Measurements from ENCODE around the gene IGF2BP1.
"Not testable (repeated sequence)": the region's sequence is repeated elsewhere in the genome, so short reads cannot be mapped to it uniquely, and the experiment has no call there.

Gene IGF2BP1

GRCh38 chr17:49021095-49021767, 24.0 kb downstream of the IGF2BP1 start:
- no peak for FAIRE-seq

- no peak for FAIRE-seq
Measured at GRCh38 chr17:49021768-49022103, 24.6 kb downstream of the IGF2BP1 start.

GRCh38 chr17:49022391-49022941, 25.3 kb downstream of the IGF2BP1 start:
- no peak for FAIRE-seq

GRCh38 chr17:49024523-49024922, 27.3 kb downstream of the IGF2BP1 start:
- no peak for FAIRE-seq

- FAIRE-seq: not testable (repeated sequence)
Measured at GRCh38 chr17:49026447-49026846, 29.3 kb downstream of the IGF2BP1 start.

- FAIRE-seq: no peak
Measured at GRCh38 chr17:49028271-49028670, 31.1 kb downstream of the IGF2BP1 start.

GRCh38 chr17:49029801-49030200, 32.6 kb downstream of the IGF2BP1 start:
- no peak for FAIRE-seq

GRCh38 chr17:49031965-49032928, 35.1 kb downstream of the IGF2BP1 start:
- peak; percentile 40 for FAIRE-seq

- no peak for FAIRE-seq
Measured at GRCh38 chr17:49035470-49036269, 38.5 kb downstream of the IGF2BP1 start.

GRCh38 chr17:49036270-49036626, 39.1 kb downstream of the IGF2BP1 start:
- no peak for FAIRE-seq

GRCh38 chr17:49038138-49038537, 41.0 kb downstream of the IGF2BP1 start:
- FAIRE-seq: no peak

- no peak for FAIRE-seq
Measured at GRCh38 chr17:49038544-49038943, 41.4 kb downstream of the IGF2BP1 start.

GRCh38 chr17:49039518-49039917, 42.3 kb downstream of the IGF2BP1 start:
- not testable (repeated sequence) for FAIRE-seq

- FAIRE-seq: no peak
Measured at GRCh38 chr17:49041527-49041926, 44.3 kb downstream of the IGF2BP1 start.

GRCh38 chr17:49045376-49045775, 48.2 kb downstream of the IGF2BP1 start:
- no peak for FAIRE-seq

- no peak for FAIRE-seq
Measured at GRCh38 chr17:49046912-49047311, 49.7 kb downstream of the IGF2BP1 start.

- FAIRE-seq: no peak
Measured at GRCh38 chr17:49049265-49049664, 52.1 kb downstream of the IGF2BP1 start.

- no peak for FAIRE-seq
Measured at GRCh38 chr17:49050611-49051010, 53.4 kb downstream of the IGF2BP1 start.

GRCh38 chr17:49051269-49051668, 54.1 kb downstream of the IGF2BP1 start:
- no peak for FAIRE-seq

GRCh38 chr17:49053171-49053829, 56.1 kb downstream of the IGF2BP1 start:
- no peak for FAIRE-seq

GRCh38 chr17:49054342-49055092, 57.3 kb downstream of the IGF2BP1 start:
- no peak for FAIRE-seq
